HFFc6 (cell line): ENCODE measurements around the gene YOD1. TPM values are rescaled to one million over a fixed set of nuclear protein-coding genes. Genes with fewer than 3 reads are reported as not detected.

Experiments
- DNase-seq: peaks from one replicate; pipeline ENCODE4 v3.0.0-alpha.2; 2018
- H3K27ac Mint-ChIP-seq: 2 replicates; pipeline ENCODE4 v1.8.0; 2020; ENCODE audit warnings: mild to moderate bottlenecking, mixed read lengths
- H3K27me3 Mint-ChIP-seq: 2 replicates; pipeline ENCODE4 v1.8.0; 2021; ENCODE audit warnings: mild to moderate bottlenecking, moderate library complexity, mixed read lengths; ENCODE audit not compliant: insufficient read depth
- H3K36me3 Mint-ChIP-seq: 2 replicates; pipeline ENCODE4 v1.8.0; 2021; ENCODE audit warnings: low read depth, mixed read lengths
- H3K4me1 Mint-ChIP-seq: 2 replicates; pipeline ENCODE4 v1.8.0; 2020; ENCODE audit warnings: low read depth, mixed read lengths
- H3K4me3 Mint-ChIP-seq: 2 replicates; pipeline ENCODE4 v1.8.0; 2020; ENCODE audit warnings: mild to moderate bottlenecking, moderate library complexity, mixed read lengths
- H3K9me3 Mint-ChIP-seq: 2 replicates; pipeline ENCODE4 v1.8.0; 2020; ENCODE audit warnings: mild to moderate bottlenecking, mixed read lengths
- total RNA-seq, 6 experiments: library from RNA; stranded (reverse); fragmentation: NEBNext Ultra II Directional; extraction: Animal tissue kit (Norgen Biotek cat#: 25700); gene quantifications; 2 replicates in 1 of 6; 3 replicates in 5 of 6; pipeline ENCODE4 v1.2.3, GENCODE V29; 2021
- TF ChIP-seq, protein P1 (sequence below): fragments of 200-600 bp; sonication (generic); IDR thresholded peaks from 2 replicates; pipeline ENCODE4 v1.5.0; 2021; ENCODE audit warnings: antibody characterized with exemption, mild to moderate bottlenecking

YOD1 gene
- total RNA-seq, 6 experiments from 2014 or later: 6.5 to 10.6 (median 7.1) TPM

DNA sequence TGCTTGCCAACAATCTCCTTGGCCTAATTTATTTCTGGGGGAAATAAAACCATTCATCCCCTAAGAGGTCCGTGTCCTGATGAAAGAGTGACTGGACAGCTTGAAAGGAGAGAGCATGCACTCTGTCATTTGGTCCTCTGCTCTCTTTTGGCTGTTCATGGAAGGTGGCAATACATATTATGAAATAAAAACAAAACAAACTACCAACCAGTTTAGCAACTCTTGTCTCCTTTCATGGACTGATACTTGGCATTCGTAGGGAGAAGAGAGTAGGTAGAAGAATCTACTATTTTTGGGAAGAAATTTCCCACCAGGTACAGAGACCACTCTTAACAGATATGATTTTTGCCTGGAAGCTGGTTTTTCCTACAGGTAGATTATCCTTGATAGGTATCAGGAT is 17.7 kb downstream of the YOD1 start:
- Mint-ChIP-seq H3K4me3 (no peak overlapping the region), H3K4me1 (peaks cover 36% of the 10 kb centered on the region), H3K27ac (no peak overlapping the region), H3K36me3 (no peaks in the 10 kb centered on the region), H3K27me3 (peaks cover 2% of the 10 kb centered on the region; the same call in 1 of the 2 replicates), H3K9me3 (no peaks in the 10 kb centered on the region)
- TF ChIP-seq, protein P1, sequence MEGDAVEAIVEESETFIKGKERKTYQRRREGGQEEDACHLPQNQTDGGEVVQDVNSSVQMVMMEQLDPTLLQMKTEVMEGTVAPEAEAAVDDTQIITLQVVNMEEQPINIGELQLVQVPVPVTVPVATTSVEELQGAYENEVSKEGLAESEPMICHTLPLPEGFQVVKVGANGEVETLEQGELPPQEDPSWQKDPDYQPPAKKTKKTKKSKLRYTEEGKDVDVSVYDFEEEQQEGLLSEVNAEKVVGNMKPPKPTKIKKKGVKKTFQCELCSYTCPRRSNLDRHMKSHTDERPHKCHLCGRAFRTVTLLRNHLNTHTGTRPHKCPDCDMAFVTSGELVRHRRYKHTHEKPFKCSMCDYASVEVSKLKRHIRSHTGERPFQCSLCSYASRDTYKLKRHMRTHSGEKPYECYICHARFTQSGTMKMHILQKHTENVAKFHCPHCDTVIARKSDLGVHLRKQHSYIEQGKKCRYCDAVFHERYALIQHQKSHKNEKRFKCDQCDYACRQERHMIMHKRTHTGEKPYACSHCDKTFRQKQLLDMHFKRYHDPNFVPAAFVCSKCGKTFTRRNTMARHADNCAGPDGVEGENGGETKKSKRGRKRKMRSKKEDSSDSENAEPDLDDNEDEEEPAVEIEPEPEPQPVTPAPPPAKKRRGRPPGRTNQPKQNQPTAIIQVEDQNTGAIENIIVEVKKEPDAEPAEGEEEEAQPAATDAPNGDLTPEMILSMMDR: no peak
- DNase-seq: no peak

DNA sequence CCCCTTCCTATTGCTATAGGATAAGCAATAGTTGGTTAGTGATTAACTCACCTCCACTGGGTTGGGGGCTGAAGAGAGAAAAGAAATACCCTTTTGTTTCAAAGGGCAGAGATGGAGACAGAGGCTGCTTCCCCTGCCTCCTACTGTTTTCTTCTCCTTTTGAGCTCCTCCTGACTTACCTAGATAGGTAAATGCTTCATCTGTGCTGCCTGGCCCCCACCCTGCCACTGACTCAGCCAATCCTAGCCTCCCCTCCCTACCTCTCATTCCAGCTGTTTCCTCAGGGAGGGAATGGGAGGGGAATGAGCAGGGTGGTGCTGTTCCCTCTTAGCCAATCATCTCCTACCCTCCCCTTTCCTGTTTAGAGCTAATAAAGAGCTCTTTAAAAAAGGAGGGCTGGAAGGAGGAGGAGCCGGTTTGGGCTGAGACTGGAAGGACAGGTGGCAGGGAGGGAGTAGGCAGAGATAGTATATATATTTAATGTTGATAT is 18.4 kb downstream of the YOD1 start, which contains the start of gene C1orf116:
TSS of gene C1orf116 (minus strand) at position 229 of the 490 bp plus-strand sequence. CDS start 5,158 bp downstream, outside the sequence.
- H3K36me3 Mint-ChIP-seq: no peaks in the 10 kb centered on the region
- TF ChIP-seq, protein P1: no peak
- no peak within 1 kb of the TSS for H3K27ac Mint-ChIP-seq
- peaks cover 2% of the 10 kb centered on the region; the same call in 1 of the 2 replicates for H3K27me3 Mint-ChIP-seq
- peaks cover 43% of the 10 kb centered on the region for H3K4me1 Mint-ChIP-seq
- H3K9me3 Mint-ChIP-seq: no peaks in the 10 kb centered on the region
- no peak for DNase-seq
- H3K4me3 Mint-ChIP-seq: no peak within 1 kb of the TSS

DNA sequence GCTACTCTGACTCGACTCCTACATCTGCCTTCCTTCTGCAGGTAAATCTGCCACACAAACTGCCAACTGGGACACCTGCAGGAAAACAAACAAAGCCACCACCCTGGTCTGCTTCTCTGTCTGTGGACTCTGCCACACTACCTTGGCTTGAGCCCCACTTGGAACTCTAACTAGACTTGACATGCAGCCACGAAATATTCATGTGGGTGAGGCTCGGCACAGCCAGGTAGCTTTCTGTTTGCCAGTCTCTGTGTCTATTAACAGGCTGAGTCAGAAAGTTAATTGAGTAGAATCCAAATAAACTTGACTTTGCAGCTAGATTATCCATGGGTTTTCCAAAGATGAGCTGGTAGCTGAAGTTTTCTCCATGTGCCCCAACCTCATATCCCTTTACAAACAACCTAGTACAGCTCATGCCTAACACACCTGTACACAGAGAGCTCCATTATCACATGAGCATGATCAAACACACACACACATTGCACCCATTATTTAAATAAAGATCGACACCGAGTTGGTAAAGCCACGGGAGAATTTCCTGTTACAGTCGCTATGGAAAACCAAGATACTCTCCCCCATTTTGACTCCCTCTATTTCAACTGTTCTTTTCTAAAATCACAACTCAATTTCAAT is 19.3 kb downstream of the YOD1 start:
- no peak for DNase-seq
- H3K9me3 Mint-ChIP-seq: no peaks in the 10 kb centered on the region
- H3K4me1 Mint-ChIP-seq: peaks cover 51% of the 10 kb centered on the region
- TF ChIP-seq, protein P1: no peak
- H3K27ac Mint-ChIP-seq: no peak overlapping the region
- peaks cover 2% of the 10 kb centered on the region for H3K27me3 Mint-ChIP-seq
- H3K4me3 Mint-ChIP-seq: no peak overlapping the region
- H3K36me3 Mint-ChIP-seq: 0 out of 2 replicates have a peak, but pooled peaks cover 5% of the 10 kb centered on the region

DNA sequence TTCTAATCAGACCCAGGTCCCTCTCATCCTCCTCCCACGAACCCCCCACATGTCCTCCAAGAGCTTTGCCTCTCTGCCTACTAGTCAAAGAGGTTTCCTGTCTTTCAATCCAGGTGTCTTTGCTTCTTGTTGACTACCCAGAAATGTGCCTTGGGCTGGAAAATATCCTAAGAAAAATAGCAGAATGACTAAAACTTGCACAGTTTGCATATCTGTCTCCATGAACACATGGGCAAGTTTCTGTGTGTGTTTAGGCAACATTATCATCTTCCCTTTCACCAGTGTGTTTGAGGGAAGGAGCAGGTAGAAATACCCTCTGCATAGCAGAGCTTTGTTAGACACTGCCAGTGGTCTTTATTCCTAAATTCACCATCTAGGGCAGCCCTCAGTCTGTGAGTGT is 20.0 kb downstream of the YOD1 start:
- H3K36me3 Mint-ChIP-seq: 0 out of 2 replicates have a peak, but pooled peaks cover 5% of the 10 kb centered on the region
- H3K27me3 Mint-ChIP-seq: peaks cover 2% of the 10 kb centered on the region
- no peak for DNase-seq
- H3K9me3 Mint-ChIP-seq: no peaks in the 10 kb centered on the region
- H3K27ac Mint-ChIP-seq: no peak overlapping the region
- H3K4me1 Mint-ChIP-seq: peaks cover 58% of the 10 kb centered on the region
- TF ChIP-seq, protein P1: no peak
- no peak overlapping the region for H3K4me3 Mint-ChIP-seq

DNA sequence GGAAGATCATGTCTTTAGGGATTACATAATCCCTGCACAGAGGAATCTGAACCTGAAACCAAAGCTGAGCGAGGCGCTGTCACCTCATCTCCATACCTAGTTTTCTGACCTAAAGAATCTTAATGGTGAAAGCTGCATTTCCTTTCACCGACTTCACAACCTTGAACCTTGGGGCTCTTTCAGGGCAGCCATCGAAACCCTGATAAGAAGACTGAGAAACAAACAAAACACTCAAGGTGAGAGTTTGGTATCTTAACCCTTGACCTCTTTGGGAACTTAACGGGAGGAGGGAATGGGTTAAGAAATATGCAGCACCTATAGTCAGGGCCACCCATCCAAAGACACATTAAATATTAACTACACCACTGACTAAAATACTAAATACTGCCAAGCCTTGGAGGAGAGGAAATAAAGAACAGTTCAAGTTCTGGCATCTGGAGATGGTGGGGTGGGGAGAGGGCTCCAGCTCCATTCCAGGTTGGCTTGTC is 20.4 kb downstream of the YOD1 start:
- Mint-ChIP-seq H3K27me3 (peaks cover 2% of the 10 kb centered on the region), H3K9me3 (no peaks in the 10 kb centered on the region), H3K27ac (no peak overlapping the region; the same call in 1 of the 2 replicates), H3K4me1 (peaks cover 63% of the 10 kb centered on the region), H3K4me3 (no peak overlapping the region), H3K36me3 (0 out of 2 replicates have a peak, but pooled peaks cover 5% of the 10 kb centered on the region)
- TF ChIP-seq, protein P1: no peak
- DNase-seq: no peak
